ENCODE data around the gene NEK1.
"Not testable (repeated sequence)": the region's sequence is repeated elsewhere in the genome, so short reads cannot be mapped to it uniquely, and the experiment has no call there.

The NEK1 gene

DNA sequence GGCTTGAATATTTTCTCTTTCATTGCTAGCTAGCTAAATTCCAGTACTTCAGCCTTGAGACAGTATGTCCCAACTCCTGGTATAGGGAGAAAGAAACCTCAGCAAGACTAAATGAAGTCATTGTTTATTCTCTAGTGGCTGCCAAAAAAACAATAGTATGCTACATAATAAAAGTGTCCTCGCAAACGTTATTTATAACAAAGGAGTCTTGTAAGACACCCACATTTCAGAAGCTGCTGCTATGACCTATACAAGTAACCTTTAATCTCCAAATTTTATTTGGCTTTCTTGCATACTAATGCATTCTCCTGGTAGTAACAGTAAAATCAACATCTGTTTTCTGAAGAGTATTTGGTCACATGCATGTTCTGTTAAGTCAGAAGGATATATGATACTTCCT is 28.8 kb downstream of the NEK1 start:
- no peak for DNase-seq

DNA sequence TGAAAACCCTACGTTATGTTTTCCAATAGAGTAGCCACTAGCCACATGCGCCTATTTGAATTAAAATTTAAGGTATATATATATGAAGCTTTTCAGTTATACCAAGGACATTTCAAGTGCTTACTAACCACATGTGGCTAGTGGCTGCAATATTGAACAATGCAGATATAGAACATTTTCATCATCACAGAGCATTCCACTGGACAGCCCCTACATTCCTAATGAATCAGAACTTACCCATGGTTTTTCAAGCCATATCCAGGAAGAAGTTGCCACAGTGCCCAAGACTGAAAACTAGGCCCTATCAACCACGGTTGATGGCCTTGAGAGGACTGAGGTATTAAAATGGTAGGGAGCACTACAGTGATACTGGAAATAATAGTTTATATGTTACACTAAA is 29.7 kb downstream of the NEK1 start:
- DNase-seq = no peak

DNA sequence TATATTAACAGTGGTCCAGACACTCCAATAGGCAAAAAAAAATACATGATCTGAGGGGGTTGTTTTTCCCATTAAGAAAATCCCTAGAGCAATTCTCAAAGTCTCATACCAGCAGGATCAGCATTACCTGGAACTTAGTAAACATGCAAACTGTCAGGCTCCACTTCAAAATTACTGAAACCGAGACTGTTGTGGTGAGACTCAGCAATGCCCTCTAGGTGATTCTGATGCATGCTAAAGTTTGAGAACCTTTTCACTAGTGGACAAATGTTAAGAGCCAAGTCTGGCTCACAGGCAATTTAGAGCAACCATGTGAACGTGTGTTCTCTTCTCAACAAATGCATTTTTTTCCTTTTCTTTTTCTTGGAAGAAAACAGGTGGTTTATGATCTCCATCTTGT is 30.2 kb downstream of the NEK1 start:
- no peak for DNase-seq

DNA sequence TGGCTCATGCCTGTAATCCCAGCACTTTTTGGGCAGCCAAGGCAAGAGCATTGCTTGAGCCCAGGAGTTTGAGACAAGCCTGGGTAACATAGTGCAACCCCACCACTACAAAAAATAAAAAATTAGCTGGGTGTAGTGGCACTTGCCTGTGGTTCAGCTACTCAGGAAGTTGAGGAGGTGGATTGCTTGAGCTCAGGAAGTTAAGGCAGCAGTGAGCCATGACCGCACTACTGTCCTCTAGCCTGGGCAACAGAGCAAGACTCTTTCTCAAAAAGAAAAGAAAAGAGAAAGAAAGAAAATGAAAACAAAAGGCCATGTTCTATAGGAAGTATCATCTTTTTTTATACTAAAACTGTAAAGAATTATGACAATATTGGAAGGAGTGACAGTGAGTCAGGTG is 38.5 kb downstream of the NEK1 start:
- DNase-seq = no peak

DNA sequence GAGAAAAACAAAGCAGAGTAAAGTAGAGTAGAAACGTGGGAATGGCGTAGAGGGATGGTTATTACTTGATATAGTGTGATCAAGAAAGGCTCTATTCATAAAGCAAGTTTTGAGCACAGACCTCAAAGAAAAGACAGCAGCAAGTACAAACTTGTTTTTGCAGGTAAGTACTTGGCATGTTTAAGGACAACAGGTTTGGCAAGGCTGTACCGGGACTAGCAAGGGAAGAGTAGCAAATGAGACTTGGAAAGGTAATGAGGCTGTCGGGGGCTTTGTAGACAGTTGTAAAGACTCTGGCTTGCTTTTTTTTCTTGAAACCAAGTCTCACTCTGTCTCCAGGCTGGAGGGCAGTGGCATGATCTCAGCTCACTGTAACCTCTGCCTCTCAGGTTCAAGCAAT is 40.9 kb downstream of the NEK1 start:
- DNase-seq = no peak

DNA sequence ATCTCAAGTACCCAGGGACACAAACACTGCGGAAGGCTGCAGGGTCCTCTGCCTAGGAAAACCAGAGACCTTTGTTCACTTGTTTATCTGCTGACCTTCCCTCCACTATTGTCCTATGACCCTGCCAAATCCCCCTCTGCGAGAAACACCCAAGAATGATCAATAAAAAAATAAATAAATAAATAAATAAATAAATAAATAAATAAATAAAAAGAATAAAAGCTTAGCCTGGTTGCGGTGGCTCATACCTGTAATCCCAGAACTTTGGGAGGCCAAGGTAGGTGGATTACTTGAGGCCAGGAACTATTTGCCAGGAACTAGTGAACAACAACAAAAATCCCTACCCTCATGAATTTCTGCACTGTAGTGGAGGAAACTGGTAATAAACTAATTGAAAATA is 41.4 kb downstream of the NEK1 start:
- not testable (repeated sequence) for DNase-seq

DNA sequence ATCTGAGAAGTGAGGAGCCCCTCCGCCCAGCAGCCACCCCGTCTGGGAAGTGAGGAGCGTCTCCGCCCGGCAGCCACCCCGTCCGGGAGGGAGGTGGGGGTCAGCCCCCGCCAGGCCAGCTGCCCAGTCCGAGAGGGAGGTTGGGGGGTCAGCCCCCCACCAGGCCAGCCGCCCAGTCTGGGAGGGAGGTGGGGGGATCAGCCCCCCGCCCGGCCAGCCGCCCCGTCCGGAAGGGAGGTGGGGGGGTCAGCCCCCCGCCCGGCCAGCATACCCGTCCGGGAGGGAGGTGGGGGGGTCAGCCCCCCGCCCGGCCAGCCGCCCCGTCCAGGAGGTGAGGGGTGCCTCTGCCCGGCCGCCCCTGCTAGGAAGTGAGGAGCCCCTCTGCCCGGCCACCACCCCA is 42.1 kb downstream of the NEK1 start:
- DNase-seq = not testable (repeated sequence)

DNA sequence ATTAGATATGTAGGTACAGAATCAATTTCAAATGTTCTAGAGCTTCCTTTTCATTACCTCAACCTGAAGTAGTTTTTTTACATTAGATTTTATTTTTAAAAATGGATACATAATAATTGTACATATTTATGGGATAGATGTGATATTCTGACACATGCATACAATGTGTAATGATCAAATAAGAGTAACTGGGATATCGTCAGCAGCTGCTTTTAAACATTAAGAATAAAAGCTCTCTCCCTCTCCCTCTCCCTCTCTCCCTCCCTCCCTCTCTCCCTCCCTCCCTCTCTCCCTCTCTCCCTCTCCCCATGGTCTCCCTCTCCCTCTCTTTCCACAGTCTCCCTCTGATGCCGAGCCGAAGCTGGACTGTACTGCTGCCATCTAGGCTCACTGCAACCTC is 43.2 kb downstream of the NEK1 start:
- not testable (repeated sequence) for DNase-seq

DNA sequence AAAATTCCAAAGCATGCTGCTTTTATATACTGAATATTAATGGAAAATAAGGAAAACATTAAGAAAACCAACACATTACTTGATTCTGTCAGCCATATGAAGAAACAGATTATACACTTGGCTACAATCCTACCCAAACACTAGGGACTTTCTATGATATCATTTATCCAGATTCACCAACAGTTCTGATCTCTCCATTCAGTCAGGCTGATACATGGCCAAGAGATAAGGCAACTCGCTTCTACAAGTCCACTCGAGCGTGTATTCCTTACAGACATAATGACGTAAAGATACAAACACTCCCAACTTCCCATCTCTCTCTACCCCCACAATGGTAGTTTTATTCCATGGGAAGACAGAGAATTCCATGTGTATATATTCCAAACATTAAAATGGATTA is 44.5 kb downstream of the NEK1 start:
- DNase-seq = no peak

DNA sequence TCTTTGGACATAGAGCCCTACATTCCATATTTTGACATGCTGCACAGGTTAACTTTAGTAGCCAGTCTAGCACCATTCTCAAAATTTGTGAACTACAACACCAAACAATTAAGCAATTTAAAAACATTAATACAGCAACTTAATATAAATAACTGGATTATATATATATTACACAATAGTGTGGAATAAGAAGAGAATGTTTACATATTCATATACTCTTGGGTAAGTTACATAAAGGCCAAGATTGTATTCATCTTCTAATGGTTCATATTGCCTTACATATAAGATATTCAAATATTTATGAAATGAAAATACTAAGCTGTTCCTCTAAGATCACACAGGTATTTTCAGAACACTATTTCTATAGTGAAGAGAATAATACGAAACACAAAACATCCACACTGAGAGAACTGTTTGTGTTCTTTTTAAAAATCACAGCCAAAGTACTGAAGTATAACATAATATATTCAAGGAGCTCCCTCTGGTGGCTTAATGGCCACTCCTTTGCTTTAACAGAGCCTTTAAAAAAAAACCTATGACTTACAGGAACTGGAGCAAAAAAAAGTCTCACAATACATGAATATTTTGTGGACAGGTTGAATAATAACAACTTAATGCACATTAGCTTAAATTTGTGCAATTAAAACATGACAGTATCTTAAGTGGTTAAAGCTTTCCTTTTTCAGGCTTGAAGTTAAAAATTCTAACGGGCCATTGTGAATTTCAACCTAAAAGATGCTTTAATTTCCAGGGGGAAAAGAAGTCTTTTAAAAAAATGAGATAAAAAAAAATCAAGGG is 46.2 kb downstream of the NEK1 start:
- no peak for DNase-seq

DNA sequence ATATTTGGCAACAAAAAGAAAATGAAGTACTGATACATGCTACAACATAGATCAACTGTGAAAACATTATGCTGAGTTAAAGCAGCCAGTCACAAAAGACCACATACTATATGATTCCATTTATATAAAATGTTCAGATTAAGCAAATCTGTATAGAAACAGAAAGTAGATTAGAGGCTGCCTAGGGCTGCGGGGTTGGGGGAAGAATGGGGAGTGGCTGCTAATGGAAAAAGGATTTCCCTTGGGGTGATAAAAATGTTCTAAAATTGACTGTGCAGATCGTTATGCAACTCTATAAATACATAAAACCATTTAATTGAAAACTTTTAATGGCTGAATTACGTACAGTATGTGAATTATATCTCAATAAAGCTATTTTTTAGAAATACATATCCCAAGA is 46.8 kb downstream of the NEK1 start:
- no peak for DNase-seq

DNA sequence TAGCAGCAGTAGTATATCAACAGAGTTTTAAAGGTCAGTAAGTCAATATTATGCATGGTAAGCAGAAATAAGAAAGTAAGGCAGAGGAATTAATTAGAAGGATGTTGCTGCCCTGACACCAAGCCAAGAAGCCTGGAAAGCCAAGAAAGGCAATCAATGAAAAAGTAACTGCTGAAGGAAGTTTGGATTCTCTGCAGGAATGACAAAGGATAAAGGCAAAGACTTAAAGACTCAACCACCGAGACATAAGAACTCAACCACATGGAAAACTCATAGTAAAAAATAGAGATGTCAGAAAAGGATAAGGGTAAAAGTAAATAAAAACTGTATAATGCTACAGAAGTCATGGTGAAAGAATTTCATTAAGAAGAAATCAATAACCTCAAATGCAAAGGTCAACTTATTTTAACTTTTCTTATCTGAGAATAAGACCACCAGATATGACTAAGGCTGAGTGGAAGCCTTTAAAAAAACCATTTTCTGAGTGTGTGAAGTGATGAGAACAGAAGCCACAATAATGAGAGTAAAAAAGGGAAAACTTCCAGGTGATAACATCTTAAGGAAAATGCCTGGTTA is 55.2 kb downstream of the NEK1 start:
- DNase-seq = no peak

DNA sequence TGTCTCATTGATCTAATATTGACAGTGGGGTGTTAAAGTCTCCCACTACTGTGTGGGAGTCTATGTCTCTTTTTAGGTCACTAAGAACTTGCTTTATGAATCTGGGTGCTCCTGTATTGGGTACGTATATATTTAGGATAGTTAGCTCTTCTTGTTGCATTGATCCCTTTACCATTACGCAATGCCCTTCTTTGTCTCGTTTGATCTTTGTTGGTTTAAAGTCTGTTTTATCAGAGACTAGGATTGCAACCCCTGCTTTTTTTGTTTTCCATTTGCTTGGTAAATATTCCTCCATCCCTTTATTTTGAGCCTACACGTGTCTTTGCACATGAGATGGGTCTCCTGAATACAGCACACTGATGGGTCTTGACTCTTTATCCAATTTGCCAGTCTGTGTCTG is 65.8 kb downstream of the NEK1 start:
- DNase-seq = not testable (repeated sequence)

DNA sequence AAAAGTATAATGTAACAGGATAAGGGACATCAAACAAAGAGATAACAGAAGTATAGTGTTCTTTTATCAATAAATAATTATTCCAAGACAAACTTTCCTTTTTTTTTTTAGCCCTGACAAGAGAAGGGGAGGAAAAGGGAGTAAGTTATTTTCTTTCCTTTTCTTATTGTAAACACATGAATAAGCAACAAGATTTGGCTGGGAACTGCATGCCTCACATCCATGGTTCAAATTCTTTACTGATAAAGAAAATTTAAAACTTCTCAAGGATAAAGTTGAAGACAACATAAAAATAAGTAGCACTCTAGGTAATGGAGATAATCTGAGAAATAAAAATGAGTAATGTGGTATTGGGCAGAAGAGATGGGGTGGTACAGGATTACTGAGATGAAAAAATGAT is 71.6 kb downstream of the NEK1 start:
- no peak for DNase-seq

DNA sequence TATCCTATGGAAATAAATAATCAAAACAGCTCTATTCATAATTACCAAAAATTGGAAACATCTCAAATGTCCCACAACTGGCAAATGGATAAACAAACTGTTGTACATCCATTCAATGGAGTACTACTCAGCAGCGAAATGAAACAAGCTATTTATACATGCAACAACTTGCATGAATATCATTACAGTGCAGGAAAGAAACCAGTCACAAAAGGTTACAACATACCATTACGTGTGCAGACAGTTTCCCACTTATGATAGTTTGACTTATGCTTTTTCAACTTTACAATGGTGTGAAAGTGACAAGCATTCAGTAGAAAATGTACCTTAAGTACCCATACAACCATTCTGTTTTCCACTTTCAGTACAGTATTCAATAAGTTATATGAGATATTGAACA is 82.3 kb downstream of the NEK1 start:
- DNase-seq = no peak

DNA sequence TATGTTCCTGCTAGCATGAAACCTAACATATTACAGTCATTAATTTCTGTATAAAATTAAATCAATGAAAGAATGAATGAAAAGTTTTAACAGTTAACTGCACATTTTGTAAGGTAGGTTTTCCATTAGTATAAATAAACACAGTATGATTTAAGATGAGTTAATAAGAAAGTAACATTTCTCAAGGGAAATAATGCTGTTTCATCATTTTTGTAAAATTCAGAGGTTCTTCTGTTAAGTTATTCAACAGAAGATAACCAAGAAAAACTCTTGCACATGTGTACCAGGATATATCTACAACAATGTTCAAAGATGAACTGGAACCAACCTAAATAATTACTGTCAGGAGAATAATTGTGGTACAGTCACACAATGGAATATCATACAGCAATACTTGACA is 88.6 kb downstream of the NEK1 start:
- no peak for DNase-seq

DNA sequence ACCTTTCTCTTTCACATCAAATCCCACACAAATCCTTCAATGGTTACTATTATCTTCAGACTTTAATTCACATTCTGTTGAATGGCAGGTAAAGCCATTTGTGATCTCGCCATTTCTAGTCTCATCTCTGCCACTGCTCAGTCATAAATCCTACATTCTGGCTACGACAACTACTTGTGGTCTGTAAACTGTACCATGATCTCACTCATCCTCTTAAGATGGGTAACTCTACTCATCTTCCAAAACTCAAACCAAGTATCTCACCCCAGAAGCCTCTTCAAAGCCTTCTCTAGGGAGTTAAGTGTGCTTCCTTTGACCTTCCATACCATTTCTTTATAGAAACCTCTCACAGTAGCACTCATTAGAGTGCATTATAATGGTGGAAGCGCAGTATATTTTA is 101.8 kb downstream of the NEK1 start:
- no peak for DNase-seq

DNA sequence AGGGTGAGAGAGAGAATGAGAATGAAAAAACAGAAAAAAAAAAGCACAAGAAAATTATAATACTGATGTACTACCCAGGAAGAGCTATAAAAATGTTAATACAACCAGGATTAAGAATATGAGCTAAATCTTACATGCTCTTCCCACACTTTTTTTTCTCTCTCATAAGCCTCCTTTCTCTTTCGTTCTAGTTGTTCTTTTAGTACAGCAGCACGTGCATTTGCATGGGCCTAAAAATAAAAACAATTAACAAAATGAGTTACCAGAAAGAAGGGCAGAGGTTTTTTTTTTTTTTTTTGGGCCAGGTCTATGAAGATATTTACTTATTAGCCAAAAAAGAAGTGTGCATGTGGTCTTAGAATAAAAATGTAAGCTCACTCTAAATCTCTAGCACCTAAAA is 105.5 kb downstream of the NEK1 start:
- no peak for DNase-seq

DNA sequence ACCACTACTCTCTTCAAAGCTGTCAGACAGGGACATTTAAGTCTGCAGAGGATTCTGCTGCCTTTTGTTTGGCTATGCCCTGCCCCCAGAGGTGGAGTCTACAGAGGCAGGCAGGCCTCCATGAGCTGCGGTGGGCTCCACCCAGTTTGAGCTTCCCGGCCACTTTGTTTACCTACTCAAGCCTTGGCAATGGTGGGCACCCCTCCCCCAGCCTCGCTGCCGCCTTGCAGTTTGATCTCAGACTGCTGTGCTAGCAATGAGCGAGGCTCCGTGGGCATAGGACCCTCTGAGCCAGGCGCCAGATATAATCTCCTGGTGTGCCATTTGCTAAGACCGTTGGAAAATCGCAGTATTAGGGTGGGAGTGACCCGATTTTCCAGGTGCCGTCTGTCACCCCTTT is 112.5 kb downstream of the NEK1 start:
- not testable (repeated sequence) for DNase-seq

DNA sequence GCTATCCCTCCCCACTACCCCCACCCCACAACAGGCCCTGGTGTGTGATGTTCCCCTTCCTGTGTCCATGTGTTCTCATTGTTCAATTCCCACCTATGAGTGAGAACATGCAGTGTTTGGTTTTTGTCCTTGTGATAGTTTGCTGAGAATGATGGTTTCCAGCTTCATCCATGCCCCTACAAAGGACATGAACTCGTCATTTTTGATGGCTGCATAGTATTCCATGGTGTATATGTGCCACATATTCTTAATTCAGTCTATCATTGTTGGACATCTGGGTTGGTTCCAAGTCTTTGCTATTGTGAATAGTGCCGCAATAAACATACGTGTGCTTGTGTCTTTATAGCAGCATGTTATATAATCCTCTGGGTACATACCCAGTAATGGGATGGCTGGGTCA is 118.1 kb downstream of the NEK1 start:
- not testable (repeated sequence) for DNase-seq

DNA sequence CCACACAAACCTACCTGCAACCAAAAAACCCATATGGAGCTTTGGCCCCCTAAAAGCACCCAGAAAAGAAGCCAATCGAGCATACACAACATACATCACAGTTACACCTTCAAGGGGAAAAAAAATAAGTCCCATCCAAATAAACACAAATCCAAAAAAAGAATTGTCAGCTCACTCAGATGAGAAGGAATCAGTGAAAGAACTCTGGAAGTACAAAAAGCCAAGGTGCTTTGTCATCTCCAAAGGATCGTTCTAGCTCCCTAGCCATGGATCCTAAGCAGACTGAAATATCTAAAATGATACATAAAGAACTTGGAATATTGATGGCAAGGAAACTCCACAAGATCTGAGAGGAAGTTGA is 119.2 kb downstream of the NEK1 start:
- no peak for DNase-seq

DNA sequence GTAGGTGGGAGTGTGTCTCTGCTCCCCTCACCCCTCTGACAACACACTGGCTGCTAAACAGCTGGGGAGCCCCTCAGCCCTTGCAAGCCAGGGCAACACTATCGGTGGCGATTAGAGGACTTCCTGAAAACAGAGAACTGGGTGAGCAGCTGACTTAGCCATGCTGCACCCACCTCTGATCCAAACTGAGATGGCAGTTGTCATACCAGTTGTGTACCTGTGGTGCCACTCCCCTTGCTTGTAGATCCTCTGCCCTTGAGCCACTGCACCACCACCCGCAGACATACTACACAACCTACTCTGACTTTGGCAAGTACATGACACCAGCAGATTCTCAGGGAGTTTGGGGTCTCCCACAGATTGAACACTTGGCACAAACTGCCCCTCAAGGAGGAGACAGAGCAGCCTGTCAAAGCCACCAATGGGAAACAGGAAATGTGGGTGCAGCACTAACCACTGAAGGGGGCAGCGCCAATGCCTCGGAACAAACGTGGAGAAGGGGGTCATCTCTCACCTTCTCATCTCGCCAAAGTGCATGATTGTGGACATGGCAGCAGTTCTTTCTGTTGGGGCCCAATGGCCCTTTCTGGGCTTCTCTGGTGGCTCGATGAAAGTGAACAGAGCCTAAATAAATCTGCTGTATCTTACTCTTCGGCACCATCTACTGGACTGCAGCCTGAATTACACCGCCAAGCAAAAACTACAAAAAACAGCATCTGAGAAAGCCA is 119.8 kb downstream of the NEK1 start:
- peak; percentile 7 for DNase-seq

DNA sequence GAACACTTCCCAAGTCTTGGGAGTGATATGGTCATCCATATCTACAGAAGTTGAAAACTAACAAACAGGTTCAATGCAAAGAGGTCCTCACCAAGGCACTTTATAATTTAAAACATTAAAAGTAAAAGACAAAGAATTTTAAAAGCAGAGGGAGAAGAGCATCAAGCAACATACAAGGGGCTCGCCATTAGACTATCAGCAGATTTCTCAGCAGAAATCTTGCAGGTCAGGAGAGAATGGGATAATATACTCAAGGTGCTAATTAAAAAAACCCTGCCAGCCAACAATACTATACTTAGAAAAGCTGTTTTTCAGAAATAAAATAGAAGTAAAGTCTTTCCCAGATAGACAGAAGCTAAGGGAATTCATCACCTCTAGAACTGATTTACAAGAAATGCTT is 121.2 kb downstream of the NEK1 start:
- no peak for DNase-seq

DNA sequence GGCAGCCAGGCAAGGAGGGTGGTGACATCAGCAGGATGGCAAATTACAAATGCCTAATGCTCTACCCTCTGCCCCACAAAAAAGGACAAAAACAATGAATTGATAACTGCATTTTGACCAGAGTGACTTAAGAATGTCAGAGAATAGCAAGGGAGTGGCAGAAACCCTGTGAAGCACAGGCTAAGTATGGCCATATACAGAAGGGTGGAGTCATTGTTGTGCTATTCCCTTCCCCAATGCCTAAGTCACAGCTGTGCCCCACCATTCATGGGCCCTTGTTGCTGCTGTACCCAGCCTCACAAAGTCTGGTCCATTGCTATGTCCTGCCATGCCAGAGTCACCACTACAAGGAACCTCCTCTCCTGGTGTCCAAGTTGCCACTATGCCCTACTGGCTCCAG is 123.1 kb downstream of the NEK1 start:
- no peak for DNase-seq

Measured in stimulated activated CD4-positive, alpha-beta T cell treated with anti-CD3 and anti-CD28 coated beads, Interleukin-4, amount 100 ng/mL, for 1 hour (primary cell).